GM12864 (cell line): ENCODE data around the gene NEO1.

Experiments
- DNase-seq: peaks from one replicate; pipeline ENCODE4 v3.0.0-alpha.2; 2011; ENCODE audit warnings: low read depth
- H3K4me3 ChIP-seq: 2 replicates; pipeline ENCODE4 v1.5.1; 2011; ENCODE audit warnings: mild to moderate bottlenecking, low read depth, low read length, control low read depth
- TF ChIP-seq, protein P1 (sequence below): IDR thresholded peaks from 2 replicates; pipeline ENCODE4 v1.5.1; 2011; ENCODE audit warnings: low read depth, mild to moderate bottlenecking, moderate library complexity, low read length, control low read depth, inconsistent platforms; ENCODE audit errors: missing control alignments

NEO1 gene

DNA sequence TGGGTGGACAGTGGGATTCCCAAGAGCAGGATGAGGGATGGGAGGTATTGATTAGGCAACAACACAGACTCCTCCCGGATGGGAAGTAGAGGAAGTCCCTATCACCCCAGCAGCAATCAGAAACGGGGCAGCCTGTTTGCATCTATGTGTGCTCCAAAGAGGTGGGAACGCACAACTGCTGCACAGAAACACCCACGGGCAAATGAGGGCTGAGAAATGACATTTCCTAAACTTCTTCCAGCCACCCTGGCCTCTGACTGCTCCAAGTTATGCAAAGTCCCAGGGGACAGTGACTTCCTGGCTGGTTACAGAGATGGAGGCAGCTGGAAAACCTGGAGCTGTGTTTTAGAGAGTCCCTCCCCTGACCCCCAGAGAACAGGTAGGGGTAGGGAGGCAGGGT lies 273.9 kb downstream of the NEO1 start:
- no peak for DNase-seq
- no peak overlapping the region for H3K4me3 ChIP-seq
- TF ChIP-seq, protein P1, sequence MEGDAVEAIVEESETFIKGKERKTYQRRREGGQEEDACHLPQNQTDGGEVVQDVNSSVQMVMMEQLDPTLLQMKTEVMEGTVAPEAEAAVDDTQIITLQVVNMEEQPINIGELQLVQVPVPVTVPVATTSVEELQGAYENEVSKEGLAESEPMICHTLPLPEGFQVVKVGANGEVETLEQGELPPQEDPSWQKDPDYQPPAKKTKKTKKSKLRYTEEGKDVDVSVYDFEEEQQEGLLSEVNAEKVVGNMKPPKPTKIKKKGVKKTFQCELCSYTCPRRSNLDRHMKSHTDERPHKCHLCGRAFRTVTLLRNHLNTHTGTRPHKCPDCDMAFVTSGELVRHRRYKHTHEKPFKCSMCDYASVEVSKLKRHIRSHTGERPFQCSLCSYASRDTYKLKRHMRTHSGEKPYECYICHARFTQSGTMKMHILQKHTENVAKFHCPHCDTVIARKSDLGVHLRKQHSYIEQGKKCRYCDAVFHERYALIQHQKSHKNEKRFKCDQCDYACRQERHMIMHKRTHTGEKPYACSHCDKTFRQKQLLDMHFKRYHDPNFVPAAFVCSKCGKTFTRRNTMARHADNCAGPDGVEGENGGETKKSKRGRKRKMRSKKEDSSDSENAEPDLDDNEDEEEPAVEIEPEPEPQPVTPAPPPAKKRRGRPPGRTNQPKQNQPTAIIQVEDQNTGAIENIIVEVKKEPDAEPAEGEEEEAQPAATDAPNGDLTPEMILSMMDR: no peak

- no peak overlapping the region for H3K4me3 ChIP-seq
- TF ChIP-seq, protein P1: no peak
- DNase-seq: no peak
Observed at GRCh38 chr15:73328149-73328820, 276.0 kb downstream of the NEO1 start.

GRCh38 chr15:73328981-73329380 lies 276.7 kb downstream of the NEO1 start:
- no peak overlapping the region for H3K4me3 ChIP-seq
- TF ChIP-seq, protein P1: no peak

GRCh38 chr15:73329501-73330200 lies 277.4 kb downstream of the NEO1 start:
- no peak for DNase-seq
- H3K4me3 ChIP-seq: no peak overlapping the region
- TF ChIP-seq, protein P1: no peak

More at GRCh38 chr15:73328981-73329380, 276.7 kb downstream of the NEO1 start:
- DNase-seq: no peak

DNA sequence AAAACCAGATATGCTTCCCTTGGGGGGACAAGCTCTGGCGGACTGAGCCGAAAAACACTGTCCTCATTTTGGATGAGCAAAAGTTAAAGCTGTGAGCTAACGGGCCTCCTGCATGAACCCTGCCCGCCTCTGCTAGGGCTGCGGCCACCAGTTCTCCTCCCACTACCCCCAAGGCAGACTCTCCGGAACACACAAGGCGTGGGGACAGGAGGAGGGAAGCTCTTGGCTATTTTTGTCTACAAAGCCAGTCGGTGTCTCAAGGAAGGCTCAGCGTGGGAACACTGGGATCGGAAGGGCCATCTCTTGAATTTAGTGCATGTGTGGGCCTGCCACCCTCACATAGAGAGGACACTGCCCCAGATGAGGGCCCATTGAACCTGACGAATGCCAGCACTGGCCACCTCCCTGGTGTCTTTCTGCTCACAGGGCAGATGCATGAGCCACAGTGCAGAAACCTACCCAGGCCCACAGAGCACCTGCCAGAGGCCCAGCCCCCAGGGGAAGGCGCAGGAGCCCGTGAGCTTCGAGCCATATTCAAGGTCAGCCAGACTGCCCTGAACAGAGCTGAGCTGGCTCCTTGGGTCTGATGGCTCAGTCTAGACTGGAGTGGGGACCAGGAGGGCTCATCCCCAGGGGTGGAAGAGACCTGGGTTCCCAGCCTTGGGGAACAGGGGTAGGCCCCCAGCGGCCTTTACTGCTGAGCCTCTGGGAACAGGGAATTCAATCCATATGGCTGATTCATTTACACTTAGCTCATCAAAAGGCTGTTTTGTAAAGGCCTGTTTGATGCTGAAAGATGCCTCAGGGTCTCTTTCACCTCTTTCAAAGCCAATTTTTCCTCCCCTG lies 278.2 kb downstream of the NEO1 start:
- TF ChIP-seq, protein P1: no peak
- H3K4me3 ChIP-seq: no peak overlapping the region
- no peak for DNase-seq

- H3K4me3 ChIP-seq: no peak overlapping the region
- no peak for DNase-seq
- TF ChIP-seq, protein P1: no peak
Observed at GRCh38 chr15:73331501-73331900, 279.2 kb downstream of the NEO1 start.
